ENCODE measurements around the gene ZBTB16.

Gene ZBTB16

GRCh38 chr11:114262681-114263512 is 203.4 kb downstream of the ZBTB16 start:
- DNase-seq (ENCODE audit: low read depth) = no peak

- no peak for DNase-seq (ENCODE audit: low read depth)
Measured at GRCh38 chr11:114263513-114264170, 204.1 kb downstream of the ZBTB16 start.

- DNase-seq (ENCODE audit: low read depth) = no peak
Measured at GRCh38 chr11:114264381-114264780, 204.9 kb downstream of the ZBTB16 start.

- DNase-seq (ENCODE audit: low read depth) = no peak
Measured at GRCh38 chr11:114265122-114265878, 205.8 kb downstream of the ZBTB16 start.

- DNase-seq (ENCODE audit: low read depth) = no peak
Measured at GRCh38 chr11:114269498-114269897, 210.0 kb downstream of the ZBTB16 start.

- no peak for DNase-seq (ENCODE audit: low read depth)
Measured at GRCh38 chr11:114270531-114271270, 211.2 kb downstream of the ZBTB16 start.

GRCh38 chr11:114271316-114271715 is 211.8 kb downstream of the ZBTB16 start:
- DNase-seq (ENCODE audit: low read depth) = no peak

- no peak for DNase-seq (ENCODE audit: low read depth)
Measured at GRCh38 chr11:114272311-114272710, 212.8 kb downstream of the ZBTB16 start.

- no peak for DNase-seq (ENCODE audit: low read depth)
Measured at GRCh38 chr11:114273071-114273470, 213.6 kb downstream of the ZBTB16 start.

GRCh38 chr11:114273890-114274635 is 214.6 kb downstream of the ZBTB16 start:
- DNase-seq (ENCODE audit: low read depth) = no peak

- no peak for DNase-seq (ENCODE audit: low read depth)
Measured at GRCh38 chr11:114274637-114275036, 215.1 kb downstream of the ZBTB16 start.

GRCh38 chr11:114275280-114275679 is 215.8 kb downstream of the ZBTB16 start:
- DNase-seq (ENCODE audit: low read depth) = no peak

GRCh38 chr11:114276077-114276476 is 216.6 kb downstream of the ZBTB16 start:
- no peak for DNase-seq (ENCODE audit: low read depth)

- no peak for DNase-seq (ENCODE audit: low read depth)
Measured at GRCh38 chr11:114277637-114278341, 218.3 kb downstream of the ZBTB16 start.

GRCh38 chr11:114278342-114279065 is 219.0 kb downstream of the ZBTB16 start:
- DNase-seq (ENCODE audit: low read depth) = no peak

GRCh38 chr11:114279792-114280546 is 220.5 kb downstream of the ZBTB16 start:
- DNase-seq (ENCODE audit: low read depth) = no peak

- no peak for DNase-seq (ENCODE audit: low read depth)
Measured at GRCh38 chr11:114280696-114281095, 221.2 kb downstream of the ZBTB16 start.

- DNase-seq (ENCODE audit: low read depth) = no peak
Measured at GRCh38 chr11:114281388-114281956, 222.0 kb downstream of the ZBTB16 start.

GRCh38 chr11:114282488-114282887 is 223.0 kb downstream of the ZBTB16 start:
- no peak for DNase-seq (ENCODE audit: low read depth)

Data from stimulated activated CD4-positive, alpha-beta T cell treated with anti-CD3 and anti-CD28 coated beads, Interleukin-2, amount 100 ng/mL, for 4 hours (primary cell).